IMR-90 (cell line): Measurements from ENCODE around the gene C3. TPM values are rescaled to one million over a fixed set of nuclear protein-coding genes. Genes with fewer than 3 reads are reported as not detected.

Experiments
- microRNA-seq, 2 experiments: library from miRNA; stranded (forward) in 1 of 2; unstranded in 1 of 2; fragments of 10-50 nt in 1 of 2; fragments of <30 nt in 1 of 2; gene quantifications in 1 of 2; microRNA quantifications in 1 of 2; one replicate each; pipeline versions ENCODE3 to v1.1.0; 2013 to 2020; ENCODE audit not compliant: insufficient read depth in 1 of 2, insufficient read length in 1 of 2, unreplicated experiment in 1 of 2
- polyA plus RNA-seq, 3 experiments: library from polyadenylated mRNA; depleted of rRNA; stranded (reverse); fragments of >200 nt; gene quantifications; 2 replicates each; pipeline ENCODE4 v1.2.3, GENCODE V29; 2012; ENCODE audit warnings: low replicate concordance in 1 of 3
- total RNA-seq: library from RNA; depleted of rRNA; stranded (reverse); fragments of >200 nt; gene quantifications from 2 replicates; pipeline ENCODE4 v1.2.3, GENCODE V29; 2012; rRNA removed

The C3 gene
- total and polyA plus RNA-seq, 2 of the 4 experiments (the other 2 are of a cell fraction) = 0.36 TPM; not detected in 1

Small RNAs within 50 kb of the gene (microRNA-seq; reads per million reads assigned to microRNA genes)
- gene MIR6791 (ENCODE audit: unreplicated experiment) = not detected

Other genes starting within 250 kb of the C3 start
- gene DENND1C, start 238.9 kb downstream of the C3 start, total RNA-seq = not detected in 2 replicates
- gene DENND1C, start 238.9 kb downstream of the C3 start, polyA plus RNA-seq (2012; rRNA removed) = not detected in 2 replicates
- gene TUBB4A, start 218.3 kb downstream of the C3 start, total RNA-seq = not detected in 2 replicates
- gene TUBB4A, start 218.3 kb downstream of the C3 start, polyA plus RNA-seq (2012; rRNA removed) = not detected in 2 replicates
- gene TNFSF9, start 189.6 kb downstream of the C3 start, total RNA-seq = not detected in 2 replicates
- 0.10 and 0.11 TPM in 2 replicates for gene TNFSF9, start 189.6 kb downstream of the C3 start, polyA plus RNA-seq (2012; rRNA removed)
- not detected in 2 replicates for gene CD70, start 129.5 kb downstream of the C3 start, total RNA-seq
- gene CD70, start 129.5 kb downstream of the C3 start, polyA plus RNA-seq (2012; rRNA removed) = not detected in 2 replicates
- gene TNFSF14, start 50.5 kb downstream of the C3 start, total RNA-seq = not detected in 2 replicates
- gene TNFSF14, start 50.5 kb downstream of the C3 start, polyA plus RNA-seq (2012; rRNA removed) = not detected in 2 replicates
- gene GPR108, start 16.9 kb upstream of the C3 start, total RNA-seq = 17.5 and 28.0 TPM in 2 replicates
- gene GPR108, start 16.9 kb upstream of the C3 start, polyA plus RNA-seq (2012; rRNA removed) = 38.9 and 44.2 TPM in 2 replicates
- gene TRIP10, start 19.0 kb upstream of the C3 start, total RNA-seq = 32.8 and 39.1 TPM in 2 replicates
- gene TRIP10, start 19.0 kb upstream of the C3 start, polyA plus RNA-seq (2012; rRNA removed) = 47.0 and 50.7 TPM in 2 replicates
- under 0.01 TPM in 1 of 2 replicates, not detected in the other for gene SH2D3A, start 46.8 kb upstream of the C3 start, total RNA-seq
- 0.09 TPM in 2 replicates for gene SH2D3A, start 46.8 kb upstream of the C3 start, polyA plus RNA-seq (2012; rRNA removed)
- not detected in 2 replicates for gene VAV1, start 52.1 kb upstream of the C3 start, total RNA-seq
- gene VAV1, start 52.1 kb upstream of the C3 start, polyA plus RNA-seq (2012; rRNA removed) = not detected in 2 replicates
- gene ADGRE1, start 166.9 kb upstream of the C3 start, total RNA-seq = not detected in 2 replicates
- gene ADGRE1, start 166.9 kb upstream of the C3 start, polyA plus RNA-seq (2012; rRNA removed) = not detected in 2 replicates